ENCODE data around the gene TYMP.

TYMP gene

GRCh38 chr22:50488886-50489285 is 40.9 kb downstream of the TYMP start:
- no peak for TF ChIP-seq CTCF (IDR thresholded peaks at IDR 0.05; ENCODE audit: low read depth, low read length, missing control alignments)
- in situ Hi-C loops (cut with HindIII; ENCODE audit: low sequenced_read_pairs), result loop anchor here (10.0 kb wide), 1 partner anchor 134 kb away; no protein-coding TSS in a partner anchor
- H3K4me3 ChIP-seq (ENCODE audit: low read depth, low read length), result no peak overlapping the region
- no peak for DNase-seq (ENCODE audit: low read depth)

GRCh38 chr22:50488006-50488677 is 41.7 kb downstream of the TYMP start:
- DNase-seq (ENCODE audit: low read depth), result no peak
- TF ChIP-seq CTCF (IDR thresholded peaks at IDR 0.05; ENCODE audit: low read depth, low read length, missing control alignments), result no peak
- H3K4me3 ChIP-seq (ENCODE audit: low read depth, low read length), result no peak overlapping the region
- in situ Hi-C loops (cut with HindIII; ENCODE audit: low sequenced_read_pairs), result loop anchor here (10.0 kb wide), 1 partner anchor 133 kb away; no protein-coding TSS in a partner anchor

GRCh38 chr22:50487290-50488005 is 42.4 kb downstream of the TYMP start:
- H3K4me3 ChIP-seq (ENCODE audit: low read depth, low read length), result no peak overlapping the region
- no peak for TF ChIP-seq CTCF (IDR thresholded peaks at IDR 0.05; ENCODE audit: low read depth, low read length, missing control alignments)
- DNase-seq (ENCODE audit: low read depth), result no peak
- in situ Hi-C loops (cut with HindIII; ENCODE audit: low sequenced_read_pairs), result loop anchor here (10.0 kb wide), 1 partner anchor 133 kb away; no protein-coding TSS in a partner anchor

- in situ Hi-C loops (cut with HindIII; ENCODE audit: low sequenced_read_pairs), result loop anchor here (10.0 kb wide), 1 partner anchor 132 kb away; no protein-coding TSS in a partner anchor
- TF ChIP-seq CTCF (IDR thresholded peaks at IDR 0.05; ENCODE audit: low read depth, low read length, missing control alignments), result no peak
- DNase-seq (ENCODE audit: low read depth), result no peak
- no peak within 1 kb of the TSS for H3K4me3 ChIP-seq (ENCODE audit: low read depth, low read length)
Observed at GRCh38 chr22:50486561-50487289, 43.1 kb downstream of the TYMP start, which contains the start of gene MIOX. TSS of gene MIOX (plus strand) at chr22:50486859. CDS start at chr22:50486898, 39 bp downstream.

GRCh38 chr22:50485221-50486131 is 44.3 kb downstream of the TYMP start:
- TF ChIP-seq CTCF (IDR thresholded peaks at IDR 0.05; ENCODE audit: low read depth, low read length, missing control alignments), result no peak
- in situ Hi-C loops (cut with HindIII; ENCODE audit: low sequenced_read_pairs), result loop anchor here (10.0 kb wide), 1 partner anchor 131 kb away; no protein-coding TSS in a partner anchor
- H3K4me3 ChIP-seq (ENCODE audit: low read depth, low read length), result no peak overlapping the region
- DNase-seq (ENCODE audit: low read depth), result no peak
